Caco-2 (cell line): ENCODE data around the gene IQSEC3. TPM values are rescaled to one million over a fixed set of nuclear protein-coding genes. Genes with fewer than 3 reads are reported as not detected.

Source experiments
- BruUV-seq: library from RNA; stranded (reverse); fragments of 400-500 nt; replicated peaks from 2 replicates; lab custom pipeline; 2021; lab: Mats Ljungman, UMichigan
- CTCF ChIA-PET: fragments of 300-600 bp; sonication (Branson Sonifier 250); formaldehyde crosslinking; loops from one replicate; lab custom pipeline; 2022; ENCODE audit warnings: antibody characterized with exemption; lab: Charles Lee
- POLR2A ChIA-PET: fragments of 300-600 bp; sonication (Branson Sonifier 250); formaldehyde crosslinking; loops from one replicate; lab custom pipeline; 2022; ENCODE audit warnings: antibody characterized with exemption; lab: Charles Lee
- DNase-seq, 2 experiments: peaks; one replicate each; pipeline versions ENCODE4 v3.0.0 to v3.0.0-alpha.2; 2020 to 2022
- H3K27me3 ChIP-seq: replicated peaks from 2 replicates; pipeline ENCODE4 v1.6.0; 2011; ENCODE audit warnings: low read length; ENCODE audit not compliant: control insufficient read depth, insufficient read depth
- H3K36me3 ChIP-seq: 2 replicates; pipeline ENCODE4 v1.5.1; 2011; ENCODE audit warnings: low read length; ENCODE audit not compliant: control insufficient read depth, insufficient read depth
- H3K4me1 ChIP-seq: fragments of 250-450 bp; sonication (Bioruptor Pico); 2 replicates; pipeline ENCODE4 v1.5.1; 2020; ENCODE audit warnings: mild to moderate bottlenecking
- H3K4me3 ChIP-seq: 2 replicates; pipeline ENCODE4 v1.5.1; 2011; ENCODE audit warnings: low read depth, mild to moderate bottlenecking, control low read depth, low read length
- H3K9me3 ChIP-seq: fragments of 250-450 bp; sonication (Bioruptor Pico); 2 replicates; pipeline ENCODE4 v1.5.1; 2020; ENCODE audit warnings: mild to moderate bottlenecking, moderate library complexity
- H3K27ac Mint-ChIP-seq: one replicate; pipeline ENCODE4 v1.8.0; 2022; ENCODE audit warnings: mixed read lengths; ENCODE audit not compliant: unreplicated experiment
- H3K27me3 Mint-ChIP-seq: one replicate; pipeline ENCODE4 v1.8.0; 2022; ENCODE audit warnings: mixed read lengths; ENCODE audit not compliant: insufficient read depth, unreplicated experiment
- H3K36me3 Mint-ChIP-seq: one replicate; pipeline ENCODE4 v1.8.0; 2022; ENCODE audit warnings: mild to moderate bottlenecking, mixed read lengths; ENCODE audit not compliant: insufficient read depth, unreplicated experiment
- H3K4me1 Mint-ChIP-seq: one replicate; pipeline ENCODE4 v1.8.0; 2022; ENCODE audit warnings: low read depth, mixed read lengths; ENCODE audit not compliant: unreplicated experiment
- H3K4me3 Mint-ChIP-seq: one replicate; pipeline ENCODE4 v1.8.0; 2022; ENCODE audit warnings: mild to moderate bottlenecking, moderate library complexity, mixed read lengths; ENCODE audit not compliant: unreplicated experiment
- H3K9me3 Mint-ChIP-seq: one replicate; pipeline ENCODE4 v1.8.0; 2022; ENCODE audit warnings: mixed read lengths; ENCODE audit not compliant: unreplicated experiment
- intact Hi-C: fragments of 100-400 bp; cut with micrococcal nuclease; formaldehyde crosslinking; loops from one replicate; pipeline ENCODE4 v1.10.0; 2022; ENCODE audit not compliant: unreplicated experiment
- total RNA-seq: library from RNA; stranded (reverse); gene quantifications from 2 replicates; pipeline ENCODE4 v1.2.3, GENCODE V29; 2022
- TF ChIP-seq, protein P1 (sequence below), 2 experiments: fragments of 200-600 bp in 1 of 2; IDR thresholded peaks; 1 replicate in 1 of 2; 2 replicates in 1 of 2; pipeline versions ENCODE4 v1.5.1 to v1.8.0; 2011 to 2022; ENCODE audit warnings: antibody characterized with exemption in 1 of 2, control low read depth in 1 of 2, inconsistent platforms in 1 of 2, low read depth in 1 of 2, low read length in 1 of 2, mild to moderate bottlenecking in 1 of 2, moderate library complexity in 1 of 2; ENCODE audit not compliant: insufficient read depth in 1 of 2, severe bottlenecking in 1 of 2, unreplicated experiment in 1 of 2

The IQSEC3 gene
- total RNA-seq, 1 experiment from 2014 or later, result 0.59 TPM

DNA sequence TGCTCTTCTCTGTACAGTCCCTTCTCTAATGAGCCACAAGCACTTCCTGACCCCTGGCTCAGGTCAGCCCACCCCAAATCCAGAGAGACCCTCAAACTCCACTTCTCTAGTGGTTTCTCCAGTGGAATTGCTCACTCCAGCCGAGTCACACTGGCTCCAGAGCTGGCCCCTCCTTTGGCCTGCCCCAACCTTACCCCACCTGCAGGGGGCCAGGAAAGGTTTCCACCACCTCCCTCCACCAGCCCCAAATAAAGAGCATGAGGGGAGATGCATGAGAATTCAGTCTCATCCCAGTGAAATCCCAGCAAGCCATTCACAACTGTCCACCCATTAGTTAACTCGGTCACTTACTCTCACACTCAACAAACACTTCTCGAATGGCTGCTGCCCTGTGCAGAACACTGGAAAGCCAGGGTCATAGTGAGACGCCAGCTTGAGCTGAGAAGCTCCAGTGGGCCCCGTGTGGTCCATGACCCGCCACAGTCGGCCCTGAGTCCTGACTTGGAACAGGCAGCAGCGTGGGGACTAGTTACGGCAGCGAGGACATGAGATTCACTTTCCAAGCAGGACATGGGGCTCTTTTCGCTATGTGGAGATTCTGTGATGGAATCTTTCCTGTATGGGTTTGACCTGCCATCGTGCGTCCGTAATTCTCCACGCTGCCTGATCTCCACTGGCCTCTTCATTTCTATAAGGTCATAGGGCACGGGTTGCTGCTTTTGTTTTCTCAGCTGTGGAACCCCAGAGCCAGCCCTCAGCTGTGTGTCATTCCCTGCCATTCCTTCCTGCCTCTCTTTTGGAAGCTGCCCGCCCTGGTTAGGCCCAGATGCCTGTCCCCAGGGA lies 103.2 kb downstream of the IQSEC3 start:
- intact Hi-C loops, result no loop called here
- Histone ChIP-seq H3K27me3 (no peaks in the 10 kb centered on the region), H3K36me3 (no peaks in the 10 kb centered on the region), H3K4me3 (no peak overlapping the region), H3K9me3 (no peaks in the 10 kb centered on the region), H3K4me1 (peaks cover 6% of the 10 kb centered on the region; the same call in 1 of the 2 replicates)
- Mint-ChIP-seq H3K27ac (no peak overlapping the region), H3K4me3 (no peak overlapping the region), H3K27me3 (no peaks in the 10 kb centered on the region), H3K9me3 (no peaks in the 10 kb centered on the region), H3K36me3 (no peaks in the 10 kb centered on the region), H3K4me1 (peaks cover 14% of the 10 kb centered on the region)
- DNase-seq, result peak in 1 of 2 experiments; percentile 37
- TF ChIP-seq, protein P1, sequence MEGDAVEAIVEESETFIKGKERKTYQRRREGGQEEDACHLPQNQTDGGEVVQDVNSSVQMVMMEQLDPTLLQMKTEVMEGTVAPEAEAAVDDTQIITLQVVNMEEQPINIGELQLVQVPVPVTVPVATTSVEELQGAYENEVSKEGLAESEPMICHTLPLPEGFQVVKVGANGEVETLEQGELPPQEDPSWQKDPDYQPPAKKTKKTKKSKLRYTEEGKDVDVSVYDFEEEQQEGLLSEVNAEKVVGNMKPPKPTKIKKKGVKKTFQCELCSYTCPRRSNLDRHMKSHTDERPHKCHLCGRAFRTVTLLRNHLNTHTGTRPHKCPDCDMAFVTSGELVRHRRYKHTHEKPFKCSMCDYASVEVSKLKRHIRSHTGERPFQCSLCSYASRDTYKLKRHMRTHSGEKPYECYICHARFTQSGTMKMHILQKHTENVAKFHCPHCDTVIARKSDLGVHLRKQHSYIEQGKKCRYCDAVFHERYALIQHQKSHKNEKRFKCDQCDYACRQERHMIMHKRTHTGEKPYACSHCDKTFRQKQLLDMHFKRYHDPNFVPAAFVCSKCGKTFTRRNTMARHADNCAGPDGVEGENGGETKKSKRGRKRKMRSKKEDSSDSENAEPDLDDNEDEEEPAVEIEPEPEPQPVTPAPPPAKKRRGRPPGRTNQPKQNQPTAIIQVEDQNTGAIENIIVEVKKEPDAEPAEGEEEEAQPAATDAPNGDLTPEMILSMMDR (IDR thresholded peaks at IDR 0.05; ENCODE audit: insufficient read depth in 1 of 2, low read depth in 1 of 2, low read length in 1 of 2, severe bottlenecking in 1 of 2, unreplicated experiment in 1 of 2), result peak in 1 of 2 experiments; percentile 50
- ChIA-PET POLR2A (no interaction called here), CTCF (interaction anchor here (0.9 kb wide), 1 partner anchor 25 kb away, joined by 3 read pairs; no protein-coding TSS in a partner anchor)
- BruUV-seq, result no TSS peak

DNA sequence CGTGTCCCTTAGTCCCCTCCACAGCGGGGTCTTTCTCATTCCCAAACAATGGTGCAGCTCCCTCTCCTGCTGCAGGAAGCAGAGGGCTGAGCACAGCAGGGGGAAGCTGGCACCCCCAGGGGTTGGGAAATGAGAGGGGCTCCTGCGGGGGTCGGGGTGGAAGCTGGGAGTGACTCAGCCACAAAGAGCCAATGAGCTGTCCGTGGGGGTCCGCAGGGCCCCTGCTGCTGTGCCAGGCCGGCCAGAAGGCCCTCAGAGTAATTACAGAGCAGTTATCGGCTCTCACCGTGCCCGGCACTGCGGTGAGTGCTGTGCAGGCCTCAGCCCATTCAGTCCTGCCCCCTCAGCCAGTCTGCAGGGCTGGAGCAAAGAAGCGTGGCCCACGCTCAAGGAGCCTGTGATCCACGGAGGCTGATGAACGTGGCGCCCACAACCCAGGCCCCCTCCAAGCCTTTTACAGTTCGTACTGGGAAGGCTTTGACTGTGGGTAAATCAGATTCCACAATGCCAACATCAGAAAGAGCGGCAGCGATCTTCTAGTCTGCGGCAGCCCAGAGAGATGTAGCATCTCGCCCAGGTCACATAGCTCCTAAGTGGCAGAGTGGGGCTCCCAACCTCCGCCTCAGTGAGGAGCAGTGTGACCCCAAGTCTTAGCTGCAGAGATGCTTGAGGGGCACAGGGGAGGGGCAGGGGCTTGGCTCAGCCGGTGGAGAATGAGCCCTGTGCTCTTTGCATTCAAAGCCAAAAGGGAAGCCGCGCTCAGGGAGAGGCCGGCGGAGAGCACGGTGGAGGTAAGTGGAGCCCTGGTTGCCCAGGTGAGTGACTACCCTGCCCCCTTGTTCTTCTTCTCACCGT lies 104.0 kb downstream of the IQSEC3 start:
- peaks cover 14% of the 10 kb centered on the region for H3K4me1 Mint-ChIP-seq

More for the DNA sequence above, 104.0 kb downstream of the IQSEC3 start:
- Histone ChIP-seq H3K4me3 (no peak overlapping the region), H3K27me3 (no peaks in the 10 kb centered on the region), H3K9me3 (no peaks in the 10 kb centered on the region), H3K4me1 (peaks cover 6% of the 10 kb centered on the region; the same call in 1 of the 2 replicates), H3K36me3 (no peaks in the 10 kb centered on the region)
- ChIA-PET POLR2A (no interaction called here), CTCF (interaction anchor here (0.6 to 0.9 kb wide), 2 partner anchors 17 to 25 kb away, joined by 3 to 5 read pairs; no protein-coding TSS in a partner anchor)
- H3K9me3 Mint-ChIP-seq, result no peaks in the 10 kb centered on the region
- intact Hi-C loops, result no loop called here
- H3K27me3 Mint-ChIP-seq, result no peaks in the 10 kb centered on the region
- TF ChIP-seq, protein P1 (IDR thresholded peaks at IDR 0.05; ENCODE audit: insufficient read depth in 1 of 2, low read depth in 1 of 2, low read length in 1 of 2, severe bottlenecking in 1 of 2, unreplicated experiment in 1 of 2), result no peak
- H3K4me3 Mint-ChIP-seq, result no peak overlapping the region
- no peak for DNase-seq
- H3K27ac Mint-ChIP-seq, result no peak overlapping the region
- H3K36me3 Mint-ChIP-seq, result no peaks in the 10 kb centered on the region
- BruUV-seq, result no TSS peak
